PFSK-1 (cell line): ENCODE results near the gene DEDD2.

Experiments used
- FOXP2 ChIP-seq: optimal IDR thresholded peaks from 2 replicates; pipeline ENCODE3; 2011; ENCODE audit warnings: borderline replicate concordance, control low read depth, inconsistent platforms; ENCODE audit not compliant: insufficient read depth; ENCODE audit errors: extremely low read length, extremely low read depth
- POLR2AphosphoS5 ChIP-seq: IDR thresholded peaks from 2 replicates; pipeline ENCODE4 v1.6.1; 2012; ENCODE audit warnings: low read depth, mild to moderate bottlenecking, control low read depth, low read length, moderate library complexity
- REST ChIP-seq, 2 experiments: IDR thresholded peaks; 2 replicates each; pipeline versions ENCODE4 v1.6.1 to v1.8.0; 2011 to 2012; ENCODE audit warnings: low read depth in 2 of 2, low read length in 2 of 2, control low read depth in 1 of 2, inconsistent platforms in 1 of 2, mild to moderate bottlenecking in 1 of 2, moderate library complexity in 1 of 2; ENCODE audit not compliant: insufficient read depth in 1 of 2
- SIN3A ChIP-seq: IDR thresholded peaks from 2 replicates; pipeline ENCODE4 v1.6.1; 2012; ENCODE audit warnings: mild to moderate bottlenecking, low read length, moderate library complexity, borderline replicate concordance; ENCODE audit not compliant: insufficient read depth
- TAF1 ChIP-seq: IDR thresholded peaks from 2 replicates; pipeline ENCODE4 v1.6.1; 2012; ENCODE audit warnings: low read length, control low read depth, borderline replicate concordance; ENCODE audit not compliant: insufficient read depth

DEDD2 gene

DNA sequence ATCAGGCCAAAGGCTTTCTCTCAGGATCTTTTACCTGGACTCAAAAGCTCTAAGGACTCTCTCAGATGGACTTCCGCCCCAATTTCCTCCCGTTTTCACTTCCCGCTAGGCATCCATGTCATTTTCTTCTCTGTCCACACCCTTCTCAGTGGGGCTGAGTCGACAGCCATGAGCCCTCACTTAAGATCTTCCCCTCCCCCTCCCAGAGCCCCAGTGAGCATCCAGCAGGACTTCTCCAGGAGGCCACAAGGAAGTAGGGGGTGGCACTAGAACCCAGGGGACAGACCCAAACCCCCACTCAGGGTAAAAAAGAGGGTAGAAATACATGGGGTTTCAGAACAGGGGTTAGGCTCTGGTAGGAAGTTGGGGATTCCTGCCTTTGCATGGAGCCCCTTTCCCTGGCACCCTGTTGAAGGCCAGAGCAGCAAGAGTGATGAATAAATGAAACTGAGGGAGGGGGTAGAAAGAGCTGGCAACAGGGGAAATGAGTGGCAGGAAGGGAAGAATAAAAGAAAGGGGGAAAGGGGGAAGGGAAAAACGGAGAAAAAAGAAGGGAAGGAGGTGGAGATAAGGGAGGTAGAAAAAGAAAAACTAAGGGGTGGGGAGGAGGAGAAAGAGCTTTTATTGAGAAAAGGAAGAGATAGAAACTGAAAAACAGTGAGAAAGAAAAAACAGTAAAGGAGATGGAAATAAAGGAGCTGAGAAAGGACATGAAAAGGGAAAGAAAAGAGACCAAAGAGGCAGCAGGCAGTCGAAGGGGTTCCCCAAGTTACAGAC lies 42.3 kb downstream of the DEDD2 start:
- TF ChIP-seq FOXP2 (no peak), TAF1 (no peak), POLR2AphosphoS5 (no peak), REST (IDR thresholded peaks at IDR 0.05; ENCODE audit: insufficient read depth in 1 of 2, low read depth in 2 of 2, low read length in 2 of 2) (no peak), SIN3A (no peak)

DNA sequence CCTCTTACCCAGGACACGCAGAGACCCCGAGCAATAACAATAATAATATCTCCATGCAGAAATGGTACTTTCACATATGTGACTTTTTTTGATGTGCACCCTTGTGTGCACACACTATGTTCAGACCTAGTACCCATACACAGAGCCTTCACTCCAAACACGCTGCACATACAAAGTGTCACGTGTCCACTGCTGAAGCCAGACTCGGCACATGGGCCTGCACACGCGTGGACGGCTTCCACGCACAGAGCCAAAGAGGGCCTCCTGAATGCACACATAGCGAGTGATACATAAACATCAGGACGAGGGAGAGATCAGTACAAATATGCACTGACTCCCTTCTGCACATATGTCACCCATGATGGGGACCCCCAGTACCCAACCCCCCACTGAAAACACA lies 43.3 kb downstream of the DEDD2 start:
- TF ChIP-seq POLR2AphosphoS5 (no peak), TAF1 (no peak), FOXP2 (no peak), SIN3A (no peak), REST (IDR thresholded peaks at IDR 0.05; ENCODE audit: insufficient read depth in 1 of 2, low read depth in 2 of 2, low read length in 2 of 2) (no peak)

DNA sequence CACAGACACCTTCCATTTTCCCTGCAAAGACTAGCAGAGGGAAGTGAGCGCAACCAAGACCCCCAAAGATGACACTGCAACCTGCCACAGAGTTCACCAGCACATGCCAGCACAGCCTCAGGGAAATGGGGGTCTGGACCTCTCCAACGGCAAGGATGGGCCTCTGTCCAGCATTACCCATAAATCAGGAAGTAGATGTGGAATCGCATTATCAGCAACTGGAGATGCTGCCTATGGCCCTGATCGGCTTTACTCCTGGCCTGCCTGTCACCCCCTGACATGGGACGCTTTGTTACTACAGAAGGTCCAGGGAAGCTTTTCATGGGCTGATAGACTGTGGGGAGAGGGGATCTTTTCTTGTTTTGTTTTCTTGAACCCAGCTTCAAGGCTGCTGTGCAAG lies 43.8 kb downstream of the DEDD2 start:
- TF ChIP-seq REST (IDR thresholded peaks at IDR 0.05; ENCODE audit: insufficient read depth in 1 of 2, low read depth in 2 of 2, low read length in 2 of 2) (no peak; a peak in 1 of 4 replicates), TAF1 (no peak), FOXP2 (no peak), POLR2AphosphoS5 (no peak), SIN3A (no peak)

DNA sequence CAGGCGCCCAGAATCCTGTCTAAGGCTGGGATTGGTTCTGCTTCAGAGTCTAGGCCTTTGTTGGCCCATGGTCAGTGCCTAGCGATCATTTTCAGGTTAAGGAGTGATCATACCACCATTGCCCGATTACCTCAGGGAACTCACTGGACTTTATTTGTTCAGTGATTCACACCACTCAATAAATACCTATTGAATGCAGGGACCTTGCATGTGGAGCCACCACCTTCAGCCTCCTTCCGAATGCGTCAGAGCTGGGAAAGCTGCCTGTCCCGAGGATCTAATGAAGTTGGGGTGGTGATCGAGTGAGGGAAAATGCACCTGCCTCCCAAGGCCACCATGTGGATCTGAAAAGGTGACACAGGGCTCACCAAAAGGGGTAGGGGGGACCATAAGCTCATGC lies 45.2 kb downstream of the DEDD2 start:
- TF ChIP-seq TAF1 (no peak), SIN3A (no peak), FOXP2 (no peak), REST (IDR thresholded peaks at IDR 0.05; ENCODE audit: insufficient read depth in 1 of 2, low read depth in 2 of 2, low read length in 2 of 2) (no peak), POLR2AphosphoS5 (no peak)
